Measurements from ENCODE around the gene CHSY3.
A peak's percentile ranks its signal among the peaks of the same experiment; 100 is the strongest.

CHSY3 gene

DNA sequence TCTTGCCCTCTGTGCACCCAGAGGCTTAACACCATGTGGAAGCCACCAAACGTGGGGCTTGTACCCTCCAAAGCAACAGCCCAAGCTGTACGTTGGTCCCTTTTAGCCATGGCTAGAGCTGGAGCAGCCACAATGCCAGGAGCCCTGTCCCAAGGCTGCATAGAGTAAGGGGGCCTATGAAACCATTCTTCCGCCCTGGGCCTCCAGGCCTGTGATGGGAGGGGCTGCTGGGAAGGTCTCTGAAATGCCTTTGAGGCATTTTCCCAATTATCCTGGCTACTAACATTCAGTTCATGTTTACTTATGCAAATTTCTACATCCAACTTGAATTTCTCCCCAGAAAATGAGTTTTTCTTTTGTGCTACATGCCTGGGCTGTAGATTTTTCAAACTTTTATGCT, 33.8 kb downstream of the CHSY3 start:
- TF ChIP-seq, protein P1, sequence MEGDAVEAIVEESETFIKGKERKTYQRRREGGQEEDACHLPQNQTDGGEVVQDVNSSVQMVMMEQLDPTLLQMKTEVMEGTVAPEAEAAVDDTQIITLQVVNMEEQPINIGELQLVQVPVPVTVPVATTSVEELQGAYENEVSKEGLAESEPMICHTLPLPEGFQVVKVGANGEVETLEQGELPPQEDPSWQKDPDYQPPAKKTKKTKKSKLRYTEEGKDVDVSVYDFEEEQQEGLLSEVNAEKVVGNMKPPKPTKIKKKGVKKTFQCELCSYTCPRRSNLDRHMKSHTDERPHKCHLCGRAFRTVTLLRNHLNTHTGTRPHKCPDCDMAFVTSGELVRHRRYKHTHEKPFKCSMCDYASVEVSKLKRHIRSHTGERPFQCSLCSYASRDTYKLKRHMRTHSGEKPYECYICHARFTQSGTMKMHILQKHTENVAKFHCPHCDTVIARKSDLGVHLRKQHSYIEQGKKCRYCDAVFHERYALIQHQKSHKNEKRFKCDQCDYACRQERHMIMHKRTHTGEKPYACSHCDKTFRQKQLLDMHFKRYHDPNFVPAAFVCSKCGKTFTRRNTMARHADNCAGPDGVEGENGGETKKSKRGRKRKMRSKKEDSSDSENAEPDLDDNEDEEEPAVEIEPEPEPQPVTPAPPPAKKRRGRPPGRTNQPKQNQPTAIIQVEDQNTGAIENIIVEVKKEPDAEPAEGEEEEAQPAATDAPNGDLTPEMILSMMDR (IDR thresholded peaks at IDR 0.05; ENCODE audit: low read depth, low read length) = no peak
- no peak for DNase-seq (ENCODE audit: low read depth, low spot score)

DNA sequence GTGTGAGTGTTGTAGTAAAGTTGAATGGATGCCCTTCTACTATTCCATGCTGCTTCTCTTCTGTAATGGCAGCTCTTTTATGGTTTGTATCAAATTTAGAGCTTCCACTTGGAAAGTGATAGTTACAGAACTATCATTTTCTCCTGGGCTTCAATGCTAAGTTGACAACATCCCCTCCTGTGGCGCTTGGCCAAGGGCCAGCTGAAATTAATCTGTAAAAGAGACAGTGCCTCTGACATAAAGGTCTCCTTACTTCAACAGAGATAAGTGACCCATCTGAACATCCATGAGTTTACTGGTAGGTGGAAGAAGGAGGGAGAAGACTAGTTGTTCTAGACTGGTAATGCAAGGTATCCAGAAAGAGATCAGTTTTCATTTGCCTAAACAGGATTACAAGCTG, 39.7 kb downstream of the CHSY3 start:
- H3K4me3 ChIP-seq (ENCODE audit: low read depth, low read length) = no peak overlapping the region
- DNase-seq (ENCODE audit: low read depth, low spot score) = no peak
- TF ChIP-seq, protein P1 (IDR thresholded peaks at IDR 0.05; ENCODE audit: low read depth, low read length) = no peak
- in situ Hi-C loops (cut with HindIII; ENCODE audit: low sequenced_read_pairs) = no loop called here

More for the DNA sequence above, 33.8 kb downstream of the CHSY3 start:
- in situ Hi-C loops (cut with HindIII; ENCODE audit: low sequenced_read_pairs) = no loop called here
- H3K4me3 ChIP-seq (ENCODE audit: low read depth, low read length) = no peak overlapping the region

DNA sequence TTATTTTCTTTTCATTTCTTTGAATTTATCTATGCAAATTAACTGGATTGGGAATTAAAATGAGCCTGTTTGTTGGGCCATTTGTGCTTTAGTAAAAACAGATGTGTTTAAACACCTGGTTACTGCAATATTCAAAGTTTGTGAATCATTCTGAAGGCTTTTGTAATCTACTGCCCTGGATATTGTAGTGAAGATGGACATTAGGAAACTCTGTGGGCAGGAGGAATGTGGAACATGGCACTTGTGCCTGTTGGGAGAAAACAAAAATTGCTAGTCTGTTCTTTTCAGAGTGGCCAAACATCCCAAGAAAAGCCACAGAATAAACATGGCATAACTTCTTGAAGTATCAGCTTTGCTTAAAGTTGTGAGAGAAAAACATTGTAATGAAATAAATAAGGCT, 40.8 kb downstream of the CHSY3 start:
- in situ Hi-C loops (cut with HindIII; ENCODE audit: low sequenced_read_pairs) = no loop called here
- no peak overlapping the region for H3K4me3 ChIP-seq (ENCODE audit: low read depth, low read length)
- TF ChIP-seq, protein P1 (IDR thresholded peaks at IDR 0.05; ENCODE audit: low read depth, low read length) = no peak
- DNase-seq (ENCODE audit: low read depth, low spot score) = peak; percentile 78

DNA sequence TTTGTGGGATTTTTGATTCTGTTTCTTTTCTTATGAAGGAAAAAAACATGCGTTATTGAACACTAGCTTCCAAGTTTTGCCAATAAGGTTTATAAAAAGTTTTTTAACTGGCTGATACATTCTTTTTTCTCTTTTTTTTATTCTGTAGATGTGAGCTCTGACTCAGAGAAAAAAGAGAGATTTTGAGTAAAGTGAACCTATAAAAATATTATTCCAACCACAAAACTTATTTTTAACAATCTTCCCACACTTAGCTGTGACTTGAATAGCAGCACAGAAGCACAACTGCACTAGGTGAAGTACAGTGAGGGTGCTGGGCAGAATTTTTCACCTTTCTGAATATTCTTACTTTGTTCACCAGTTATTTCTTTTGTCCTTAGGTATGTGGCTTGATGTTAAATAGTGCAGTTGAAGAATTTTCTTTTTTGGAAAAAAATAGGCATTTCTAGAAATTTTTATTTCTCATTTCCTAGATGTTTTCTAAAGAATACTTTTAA, 41.6 kb downstream of the CHSY3 start:
- TF ChIP-seq, protein P1 (IDR thresholded peaks at IDR 0.05; ENCODE audit: low read depth, low read length) = no peak
- in situ Hi-C loops (cut with HindIII; ENCODE audit: low sequenced_read_pairs) = no loop called here
- peak; percentile 35 for DNase-seq (ENCODE audit: low read depth, low spot score)
- no peak overlapping the region for H3K4me3 ChIP-seq (ENCODE audit: low read depth, low read length)

DNA sequence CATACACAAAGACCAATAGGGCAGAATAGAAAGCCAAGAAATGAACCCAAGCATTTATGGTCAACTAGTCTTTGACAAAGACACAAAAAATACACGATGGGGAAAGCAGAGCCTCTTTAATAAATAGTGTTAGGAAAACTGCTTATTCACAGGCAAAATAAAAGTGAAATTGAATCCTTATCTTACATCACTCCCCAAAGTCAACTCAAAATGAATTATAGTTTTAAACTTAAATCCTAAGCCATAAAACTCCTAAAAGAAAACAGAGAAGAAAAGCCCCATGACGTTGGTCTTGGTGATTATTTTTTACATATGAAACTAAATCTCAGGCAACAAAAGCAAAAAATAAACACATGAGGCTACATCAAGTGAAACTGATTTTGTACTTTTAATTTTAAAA, 46.8 kb downstream of the CHSY3 start:
- TF ChIP-seq, protein P1 (IDR thresholded peaks at IDR 0.05; ENCODE audit: low read depth, low read length) = no peak
- no peak overlapping the region for H3K4me3 ChIP-seq (ENCODE audit: low read depth, low read length)
- DNase-seq (ENCODE audit: low read depth, low spot score) = no peak
- in situ Hi-C loops (cut with HindIII; ENCODE audit: low sequenced_read_pairs) = no loop called here

DNA sequence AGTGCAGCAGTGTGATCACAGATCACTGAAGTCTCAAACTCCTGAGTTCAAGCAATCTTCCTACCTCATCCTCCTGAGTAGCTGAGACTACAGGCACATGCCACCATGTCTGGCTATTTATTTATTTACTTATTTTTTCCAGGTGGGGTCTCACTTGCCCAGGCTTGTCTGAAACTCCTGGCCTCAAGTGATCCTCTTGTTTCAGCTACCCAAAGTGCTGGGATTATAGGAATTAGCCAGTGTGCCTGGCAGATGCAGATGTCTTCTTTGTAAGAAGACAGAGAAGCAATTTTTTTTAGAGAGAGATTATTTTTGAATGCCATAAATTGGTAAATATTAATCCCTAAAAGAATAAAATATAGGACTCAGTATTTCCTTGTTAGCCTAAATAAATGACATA, 54.3 kb downstream of the CHSY3 start:
- TF ChIP-seq, protein P1 (IDR thresholded peaks at IDR 0.05; ENCODE audit: low read depth, low read length) = no peak
- H3K4me3 ChIP-seq (ENCODE audit: low read depth, low read length) = no peak overlapping the region
- in situ Hi-C loops (cut with HindIII; ENCODE audit: low sequenced_read_pairs) = no loop called here
- DNase-seq (ENCODE audit: low read depth, low spot score) = no peak

DNA sequence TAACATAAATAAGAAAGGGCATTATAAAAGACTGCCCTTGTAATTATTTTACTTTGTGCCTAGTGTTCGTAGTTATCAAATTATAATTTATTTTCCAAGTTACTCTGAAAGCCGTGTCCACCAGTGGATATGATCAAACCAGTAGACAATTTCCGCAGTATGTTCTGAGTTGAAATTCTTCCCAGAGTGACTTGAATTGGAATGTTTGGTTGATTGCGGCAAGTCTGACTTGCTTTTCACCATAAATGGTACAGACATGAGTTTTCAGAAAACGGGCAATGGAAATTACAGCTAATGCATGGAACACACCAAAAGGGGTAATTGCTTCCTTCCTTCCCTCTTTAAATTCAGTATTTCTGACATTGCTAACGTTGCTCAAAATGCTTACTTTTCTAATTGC, 56.6 kb downstream of the CHSY3 start:
- TF ChIP-seq, protein P1 (IDR thresholded peaks at IDR 0.05; ENCODE audit: low read depth, low read length) = no peak
- no peak overlapping the region for H3K4me3 ChIP-seq (ENCODE audit: low read depth, low read length)
- no peak for DNase-seq (ENCODE audit: low read depth, low spot score)
- in situ Hi-C loops (cut with HindIII; ENCODE audit: low sequenced_read_pairs) = no loop called here
